HG03439 (cell line): ENCODE data around the gene SLC6A5.
"Not testable (repeated sequence)": the region's sequence is repeated elsewhere in the genome, so short reads cannot be mapped to it uniquely, and the experiment has no call there.

ENCODE experiments used
- ATAC-seq: cut with Tn5 transposase; IDR thresholded peaks from one replicate; pipeline ENCODE4 v1.9.1; 2021; ENCODE audit warnings: mild to moderate bottlenecking, moderate library complexity; ENCODE audit not compliant: unreplicated experiment

Gene SLC6A5

GRCh38 chr11:20599221-20600019 lies at the start of gene SLC6A5:
Gene SLC6A5 (plus strand): TSS chr11:20599608. CDS start chr11:20599673, 65 bp downstream.
- no peak for ATAC-seq

GRCh38 chr11:20551096-20551495 lies 48.3 kb upstream of the SLC6A5 start:
- no peak for ATAC-seq

- ATAC-seq, result no peak
Measured at GRCh38 chr11:20555783-20556182, 43.6 kb upstream of the SLC6A5 start.

- not testable (repeated sequence) for ATAC-seq
Measured at GRCh38 chr11:20556396-20556795, 43.0 kb upstream of the SLC6A5 start.

GRCh38 chr11:20558741-20559140 lies 40.7 kb upstream of the SLC6A5 start:
- no peak for ATAC-seq

GRCh38 chr11:20559523-20560300 lies 39.7 kb upstream of the SLC6A5 start:
- ATAC-seq, result no peak

- no peak for ATAC-seq
Measured at GRCh38 chr11:20561915-20562314, 37.5 kb upstream of the SLC6A5 start.

- no peak for ATAC-seq
Measured at GRCh38 chr11:20563866-20564265, 35.5 kb upstream of the SLC6A5 start.

- no peak for ATAC-seq
Measured at GRCh38 chr11:20564846-20565635, 34.4 kb upstream of the SLC6A5 start.

- ATAC-seq, result not testable (repeated sequence)
Measured at GRCh38 chr11:20566115-20566514, 33.3 kb upstream of the SLC6A5 start.

GRCh38 chr11:20566591-20567434 lies 32.6 kb upstream of the SLC6A5 start:
- ATAC-seq, result no peak

- ATAC-seq, result not testable (repeated sequence)
Measured at GRCh38 chr11:20579725-20580124, 19.7 kb upstream of the SLC6A5 start.

- ATAC-seq, result no peak
Measured at GRCh38 chr11:20583201-20583600, 16.2 kb upstream of the SLC6A5 start.

- no peak for ATAC-seq
Measured at GRCh38 chr11:20584093-20584774, 15.2 kb upstream of the SLC6A5 start.

GRCh38 chr11:20589796-20590195 lies 9.6 kb upstream of the SLC6A5 start:
- no peak for ATAC-seq

GRCh38 chr11:20590381-20590780 lies 9.0 kb upstream of the SLC6A5 start:
- ATAC-seq, result no peak

GRCh38 chr11:20592741-20593140 lies 6.7 kb upstream of the SLC6A5 start:
- no peak for ATAC-seq

- no peak for ATAC-seq
Measured at GRCh38 chr11:20594274-20595061, 4.9 kb upstream of the SLC6A5 start.

GRCh38 chr11:20595101-20595500 lies 4.3 kb upstream of the SLC6A5 start:
- no peak for ATAC-seq
